Calu3 (cell line): ENCODE results near the gene ITPR1. TPM values are rescaled to one million over a fixed set of nuclear protein-coding genes. Genes with fewer than 3 reads are reported as not detected.

Source experiments
- BruUV-seq: library from RNA; stranded (reverse); fragments of 400-500 nt; replicated peaks from 2 replicates; lab custom pipeline; 2021; lab: Mats Ljungman, UMichigan
- CTCF ChIA-PET: fragments of 300-600 bp; sonication (Branson Sonifier 250); formaldehyde crosslinking; loops from one replicate; lab custom pipeline; 2022; ENCODE audit warnings: antibody characterized with exemption; lab: Charles Lee
- DNase-seq: peaks from one replicate; pipeline ENCODE4 v3.0.0; 2022
- H3K27ac Mint-ChIP-seq: one replicate; pipeline ENCODE4 v1.8.0; 2022; ENCODE audit warnings: mixed read lengths; ENCODE audit not compliant: unreplicated experiment
- H3K27me3 Mint-ChIP-seq: one replicate; pipeline ENCODE4 v1.8.0; 2022; ENCODE audit warnings: mixed read lengths; ENCODE audit not compliant: unreplicated experiment
- H3K36me3 Mint-ChIP-seq: one replicate; pipeline ENCODE4 v1.8.0; 2022; ENCODE audit warnings: mild to moderate bottlenecking, moderate library complexity, mixed read lengths; ENCODE audit not compliant: insufficient read depth, unreplicated experiment
- H3K4me1 Mint-ChIP-seq: one replicate; pipeline ENCODE4 v1.8.0; 2022; ENCODE audit warnings: mild to moderate bottlenecking, low read depth, mixed read lengths; ENCODE audit not compliant: unreplicated experiment
- H3K4me3 Mint-ChIP-seq: one replicate; pipeline ENCODE4 v1.8.0; 2022; ENCODE audit warnings: mild to moderate bottlenecking, low read depth, moderate library complexity, mixed read lengths; ENCODE audit not compliant: unreplicated experiment
- H3K9me3 Mint-ChIP-seq: one replicate; pipeline ENCODE4 v1.8.0; 2022; ENCODE audit warnings: low read depth, mixed read lengths; ENCODE audit not compliant: unreplicated experiment
- intact Hi-C: fragments of 100-400 bp; cut with micrococcal nuclease; formaldehyde crosslinking; loops from one replicate; pipeline ENCODE4 v1.10.0; 2022; ENCODE audit not compliant: unreplicated experiment
- total RNA-seq: library from RNA; stranded (reverse); gene quantifications from 2 replicates; pipeline ENCODE4 v1.2.3, GENCODE V29; 2022
- TF ChIP-seq, protein P1 (sequence below): fragments of 200-600 bp; IDR thresholded peaks from one replicate; pipeline ENCODE4 v1.8.0; 2022; ENCODE audit warnings: antibody characterized with exemption; ENCODE audit not compliant: unreplicated experiment

The ITPR1 gene
- total RNA-seq, 1 experiment from 2014 or later: 4.2 TPM

DNA sequence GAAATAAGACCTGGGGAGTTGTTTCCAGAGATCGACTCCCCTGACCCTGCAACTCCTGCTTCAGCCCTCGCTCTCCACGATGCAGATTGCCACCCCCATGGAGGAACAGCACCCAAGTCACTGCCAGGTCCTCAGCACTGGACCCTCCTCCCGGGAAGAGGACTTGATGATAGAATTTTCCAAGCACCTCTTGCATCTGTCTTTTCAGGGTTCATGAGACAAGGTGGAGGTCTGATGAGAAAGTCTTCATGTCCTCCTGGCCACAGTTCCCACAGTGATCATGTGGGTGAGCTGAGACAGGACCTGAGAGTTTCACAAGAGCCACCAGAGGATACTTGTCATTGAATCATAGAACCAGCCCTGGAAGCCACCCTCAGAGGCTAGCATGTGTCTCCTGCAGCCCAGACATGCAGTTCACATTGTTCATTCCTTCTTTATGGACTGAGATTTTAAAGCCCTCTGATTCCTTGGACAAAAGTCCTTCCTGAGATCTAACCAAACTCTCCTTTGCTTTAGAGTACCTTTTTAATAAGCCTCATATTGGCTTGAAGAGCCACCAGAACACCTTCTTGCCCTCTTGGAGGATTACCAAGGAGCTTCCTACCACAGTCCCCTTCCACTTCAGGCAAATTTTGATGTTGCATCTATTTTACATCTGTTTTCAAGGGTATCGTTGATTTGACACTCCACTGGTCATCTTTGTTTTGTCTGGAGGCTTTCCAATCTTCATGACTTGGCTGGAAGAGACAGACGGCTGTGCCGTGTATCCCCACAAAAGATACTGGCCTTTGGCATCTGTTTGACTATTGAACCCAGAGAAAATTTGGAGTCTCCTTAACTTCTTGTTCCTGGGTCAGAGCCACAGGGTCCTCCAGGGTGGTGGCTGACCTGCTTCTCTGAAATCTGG, 261.3 kb downstream of the ITPR1 start:
- BruUV-seq: no TSS peak
- TF ChIP-seq, protein P1, sequence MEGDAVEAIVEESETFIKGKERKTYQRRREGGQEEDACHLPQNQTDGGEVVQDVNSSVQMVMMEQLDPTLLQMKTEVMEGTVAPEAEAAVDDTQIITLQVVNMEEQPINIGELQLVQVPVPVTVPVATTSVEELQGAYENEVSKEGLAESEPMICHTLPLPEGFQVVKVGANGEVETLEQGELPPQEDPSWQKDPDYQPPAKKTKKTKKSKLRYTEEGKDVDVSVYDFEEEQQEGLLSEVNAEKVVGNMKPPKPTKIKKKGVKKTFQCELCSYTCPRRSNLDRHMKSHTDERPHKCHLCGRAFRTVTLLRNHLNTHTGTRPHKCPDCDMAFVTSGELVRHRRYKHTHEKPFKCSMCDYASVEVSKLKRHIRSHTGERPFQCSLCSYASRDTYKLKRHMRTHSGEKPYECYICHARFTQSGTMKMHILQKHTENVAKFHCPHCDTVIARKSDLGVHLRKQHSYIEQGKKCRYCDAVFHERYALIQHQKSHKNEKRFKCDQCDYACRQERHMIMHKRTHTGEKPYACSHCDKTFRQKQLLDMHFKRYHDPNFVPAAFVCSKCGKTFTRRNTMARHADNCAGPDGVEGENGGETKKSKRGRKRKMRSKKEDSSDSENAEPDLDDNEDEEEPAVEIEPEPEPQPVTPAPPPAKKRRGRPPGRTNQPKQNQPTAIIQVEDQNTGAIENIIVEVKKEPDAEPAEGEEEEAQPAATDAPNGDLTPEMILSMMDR: no peak
- Mint-ChIP-seq H3K4me1 (peaks cover 48% of the 10 kb centered on the region), H3K27me3 (no peaks in the 10 kb centered on the region), H3K9me3 (peaks cover 3% of the 10 kb centered on the region), H3K4me3 (no peak overlapping the region), H3K27ac (no peak overlapping the region), H3K36me3 (peaks cover 18% of the 10 kb centered on the region)
- DNase-seq: no peak
- CTCF ChIA-PET: no interaction called here
- intact Hi-C loops: loop anchor here (5.0 kb wide), 2 partner anchors 73 to 153 kb away; no protein-coding TSS in a partner anchor

DNA sequence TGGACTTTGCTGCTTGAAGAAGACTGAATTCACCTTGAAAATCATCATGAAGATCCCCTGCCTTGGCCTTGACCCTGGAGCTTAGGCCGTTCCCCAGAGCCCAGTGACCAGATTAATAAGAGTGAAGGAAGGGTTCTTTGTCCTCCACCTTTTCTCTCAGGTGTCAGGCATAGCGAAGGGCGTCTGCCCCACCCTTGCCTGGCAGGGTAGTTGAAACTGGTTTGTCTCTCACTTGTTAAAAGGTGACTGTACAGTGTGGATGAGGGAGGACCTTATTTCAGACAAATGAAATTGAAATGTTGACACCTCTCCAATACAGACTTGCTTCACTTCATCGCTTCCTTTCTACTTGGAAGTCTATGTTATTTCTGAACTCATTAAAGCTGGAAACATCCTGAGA, 262.4 kb downstream of the ITPR1 start:
- Mint-ChIP-seq H3K4me1 (peaks cover 43% of the 10 kb centered on the region), H3K36me3 (peaks cover 14% of the 10 kb centered on the region), H3K4me3 (no peak overlapping the region), H3K27ac (no peak overlapping the region), H3K27me3 (no peaks in the 10 kb centered on the region), H3K9me3 (peaks cover 3% of the 10 kb centered on the region)
- DNase-seq: no peak
- CTCF ChIA-PET: interaction anchor here (0.7 kb wide), 1 partner anchor 18 kb away, joined by 4 read pairs; no protein-coding TSS in a partner anchor
- intact Hi-C loops: no loop called here
- TF ChIP-seq, protein P1: no peak
- no TSS peak for BruUV-seq

DNA sequence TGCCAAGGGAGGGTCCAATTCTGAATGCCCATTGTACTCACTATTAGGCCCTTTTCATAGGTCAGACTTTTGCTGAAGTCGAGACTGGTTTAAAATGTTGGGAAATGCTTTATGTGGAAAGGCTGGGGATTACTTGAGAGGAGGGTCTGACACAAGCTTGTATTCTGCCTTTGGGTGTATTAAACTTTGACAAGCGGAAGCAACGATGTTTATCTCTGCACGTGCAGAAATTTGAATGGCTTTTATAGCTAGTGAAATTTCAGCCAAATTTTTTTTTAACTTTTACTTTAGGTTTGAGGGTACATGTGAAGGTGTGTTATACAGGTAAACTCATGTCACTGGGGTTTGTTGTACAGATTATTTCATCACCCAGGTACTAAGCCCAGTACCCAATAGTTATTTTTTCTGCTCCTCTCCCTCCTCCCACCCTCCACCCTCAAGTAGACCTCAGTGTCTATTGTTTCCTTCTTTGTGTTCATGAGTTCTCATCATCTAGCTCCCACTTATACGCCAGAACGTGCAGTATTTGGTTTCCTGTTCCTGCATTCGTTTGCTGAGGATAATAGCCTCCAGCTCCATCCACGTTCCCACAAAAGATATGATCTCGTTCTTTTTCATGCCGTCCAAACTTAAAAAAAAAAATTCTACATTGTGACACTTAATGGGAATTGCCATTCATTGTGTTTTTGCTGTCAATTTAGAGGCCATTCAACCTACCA, 263.1 kb downstream of the ITPR1 start:
- CTCF ChIA-PET: interaction anchor here (0.6 kb wide), 1 partner anchor 195 kb away, joined by 8 read pairs; no protein-coding TSS in a partner anchor
- H3K4me3 Mint-ChIP-seq: no peak overlapping the region

More for the DNA sequence above, 263.1 kb downstream of the ITPR1 start:
- Mint-ChIP-seq H3K4me1 (peaks cover 37% of the 10 kb centered on the region), H3K27ac (no peak overlapping the region), H3K27me3 (no peaks in the 10 kb centered on the region), H3K36me3 (peaks cover 8% of the 10 kb centered on the region), H3K9me3 (peaks cover 3% of the 10 kb centered on the region)
- no TSS peak for BruUV-seq
- TF ChIP-seq, protein P1: no peak
- DNase-seq: no peak
- intact Hi-C loops: no loop called here
